T-helper 1 cell (primary cell): ENCODE data around the gene SH2D2A.
A peak's percentile ranks its signal among the peaks of the same experiment; 100 is the strongest.

Experiments used
- DNase-seq, 5 donors: peaks; one replicate each; pipeline ENCODE4 v3.0.0-alpha.2; 2012 to 2020
- total RNA-seq, 4 donors: gene quantifications; one replicate each; lab custom pipeline; 2026; lab: John Stamatoyannopoulos, UW

Gene SH2D2A
- 55.8 to 85.4 (median 68.6) reads per million in 4 donors for total RNA-seq

DNA sequence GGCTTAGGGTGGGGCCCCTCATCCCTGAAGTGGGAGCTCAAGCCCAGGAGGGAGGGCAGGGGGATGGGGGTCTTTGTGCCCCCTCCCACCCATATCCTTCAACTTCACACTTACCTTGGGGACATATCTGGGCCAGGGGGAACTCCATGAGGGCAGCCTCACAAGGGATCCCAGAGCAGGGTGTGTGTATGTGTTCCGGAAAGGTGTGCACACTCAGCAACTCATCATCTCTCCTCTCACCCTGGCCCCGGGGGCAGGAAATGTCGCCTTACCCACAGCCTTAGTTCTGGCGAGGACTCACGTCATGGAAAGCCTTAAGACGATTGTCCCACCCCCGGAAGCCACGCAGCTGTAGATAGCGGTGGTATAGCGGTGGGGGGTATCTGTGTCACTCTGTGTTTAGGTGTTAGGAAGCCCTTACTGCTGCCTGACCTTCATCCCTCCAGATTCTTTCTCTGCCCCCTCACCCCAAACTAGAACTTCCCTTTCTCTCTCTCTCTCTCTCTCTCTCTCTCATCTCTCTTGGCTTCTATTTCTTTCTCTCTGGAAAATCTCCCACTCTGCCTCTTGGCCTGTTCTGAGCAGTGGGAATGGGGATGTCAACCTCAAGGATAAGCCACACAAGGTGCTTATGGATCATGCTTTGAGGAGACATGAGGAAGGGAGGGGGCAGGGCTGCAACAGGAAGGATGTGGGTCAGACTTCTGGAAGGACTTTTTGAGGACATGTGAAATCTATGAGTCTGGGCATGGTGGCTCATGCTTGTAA lies at the start of gene SH2D2A:
SH2D2A (minus strand) TSS at position 288 of the 768 bp plus-strand sequence; CDS start at position 148, 140 bp downstream.
- peak; percentile 92 to 98 (median 95) for DNase-seq

DNA sequence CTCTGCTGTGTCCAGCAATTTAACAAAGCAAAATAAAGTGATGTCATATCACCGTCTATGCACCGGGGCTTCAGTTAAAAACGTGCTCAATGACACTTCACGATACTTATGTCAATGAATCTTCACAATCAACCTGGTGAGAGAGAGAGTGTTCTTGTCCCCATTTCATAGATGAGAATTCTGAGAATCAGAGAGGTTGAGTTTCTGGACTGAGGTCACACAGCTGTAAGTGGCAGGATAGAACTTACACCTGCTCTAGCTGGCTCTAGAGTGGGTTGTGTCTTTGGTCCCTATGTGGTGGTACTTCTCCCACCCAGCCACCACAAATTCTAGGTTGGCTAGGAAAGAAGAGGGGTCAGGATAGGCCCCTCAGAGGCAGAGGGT lies 49.2 kb upstream of the SH2D2A start:
- no peak for DNase-seq

DNA sequence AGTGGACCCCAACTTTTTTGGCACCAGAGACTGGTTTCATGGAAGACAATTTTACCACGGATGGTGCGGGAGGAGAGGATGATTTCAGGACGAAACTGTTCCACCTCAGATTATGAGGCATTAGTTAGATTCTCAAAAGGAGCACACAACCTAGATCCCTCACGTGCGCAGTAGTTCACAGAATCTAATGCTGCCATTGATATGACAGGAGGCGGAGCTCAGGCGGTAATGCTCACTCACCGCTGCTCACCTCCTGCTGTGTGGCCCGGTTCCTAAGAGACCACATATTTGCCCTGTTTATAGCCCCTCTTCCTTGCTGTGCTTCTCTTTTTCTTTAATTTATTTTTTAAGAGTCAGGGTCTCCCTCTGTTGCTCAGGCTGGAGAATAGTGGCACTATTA lies 48.6 kb upstream of the SH2D2A start:
- DNase-seq = no peak

DNA sequence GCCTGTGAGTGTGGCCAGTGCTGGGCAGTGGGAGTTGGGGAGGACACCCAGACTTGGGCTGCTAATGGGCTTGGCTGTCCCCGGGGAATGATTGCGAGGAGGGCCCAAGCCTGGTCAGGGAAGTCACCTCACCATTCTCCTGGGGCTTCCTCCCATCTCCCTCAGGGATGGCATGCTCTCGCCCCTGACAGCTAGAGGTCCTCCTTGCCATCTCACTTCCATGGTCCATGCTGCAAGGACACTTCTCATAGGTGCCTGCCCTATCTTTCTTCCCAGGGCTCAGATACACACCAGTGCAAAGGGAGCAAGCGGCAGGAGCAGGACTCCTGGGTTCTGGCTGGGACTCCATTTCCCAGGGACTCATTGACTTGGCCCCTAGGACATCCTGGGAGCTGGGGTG lies 48.1 kb upstream of the SH2D2A start:
- no peak for DNase-seq

DNA sequence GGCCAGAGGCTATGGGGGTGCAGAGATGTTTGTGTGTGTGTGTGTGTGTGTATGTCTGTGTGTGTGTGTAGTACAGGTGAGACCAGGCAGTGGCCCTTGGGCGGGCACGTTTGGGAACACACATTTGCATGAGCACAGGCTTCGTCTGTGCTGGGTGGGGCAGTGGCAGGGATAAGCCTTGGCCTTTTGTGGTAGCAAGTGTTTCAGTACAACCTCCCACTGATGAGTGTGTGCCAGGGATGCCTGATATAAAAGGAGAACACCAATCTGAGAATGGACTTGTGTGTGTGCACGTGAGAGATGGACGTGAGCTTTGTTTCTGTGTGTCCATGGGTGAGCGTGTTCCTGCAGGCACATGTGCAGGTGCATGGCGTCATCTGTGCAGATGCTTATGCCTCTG lies 47.0 kb upstream of the SH2D2A start:
- DNase-seq = no peak

DNA sequence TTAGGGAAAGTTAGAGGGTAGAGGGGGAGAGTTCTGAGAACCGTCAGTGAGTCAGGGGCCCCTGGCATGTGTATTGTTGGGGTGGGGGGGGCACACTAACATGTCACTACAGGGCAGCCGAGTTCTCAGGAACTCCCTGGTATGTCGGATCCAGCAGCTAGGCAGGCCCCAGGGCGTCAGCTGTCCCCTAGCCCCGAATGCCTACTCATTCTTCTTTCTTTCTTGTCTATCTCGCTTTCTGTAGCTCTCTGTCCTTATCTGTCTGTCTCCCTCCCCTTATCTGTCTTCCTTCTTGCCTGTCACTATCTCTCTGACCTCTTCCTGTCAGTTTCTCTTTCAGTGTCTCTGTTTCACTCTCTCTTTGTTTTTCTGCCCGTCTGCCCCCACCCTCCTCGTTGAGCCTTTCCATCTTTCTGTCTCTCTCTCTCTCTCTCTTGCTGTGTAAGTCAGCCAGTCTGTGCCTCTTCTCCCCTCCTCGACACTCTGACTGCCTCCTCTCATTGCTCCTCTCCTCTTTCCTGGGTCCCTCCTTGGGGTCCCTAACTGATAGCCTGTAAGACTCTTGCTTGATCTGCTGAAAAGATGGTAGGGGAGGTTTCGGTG lies 46.5 kb upstream of the SH2D2A start:
- DNase-seq = peak in 1 of 5 donors; percentile 55

DNA sequence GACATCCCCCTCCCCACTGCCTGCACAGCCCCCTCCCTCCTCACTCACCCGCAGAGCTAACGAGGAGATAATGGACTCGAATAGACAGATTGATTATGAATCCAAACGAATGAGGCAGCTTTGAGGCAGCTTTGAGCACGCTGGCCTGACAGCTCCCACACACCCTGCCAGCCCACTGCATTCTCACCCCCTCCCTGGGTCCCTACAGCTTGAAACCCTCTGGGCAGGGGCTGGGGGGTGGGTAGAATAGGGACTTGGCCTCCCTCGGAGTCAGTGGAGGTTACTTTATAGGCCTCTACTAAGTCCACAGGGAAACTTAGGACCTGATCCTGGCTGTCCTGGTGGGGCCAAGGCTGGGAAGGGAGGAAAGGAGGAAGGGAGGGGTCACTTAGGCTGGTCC lies 45.9 kb upstream of the SH2D2A start:
- DNase-seq = no peak

DNA sequence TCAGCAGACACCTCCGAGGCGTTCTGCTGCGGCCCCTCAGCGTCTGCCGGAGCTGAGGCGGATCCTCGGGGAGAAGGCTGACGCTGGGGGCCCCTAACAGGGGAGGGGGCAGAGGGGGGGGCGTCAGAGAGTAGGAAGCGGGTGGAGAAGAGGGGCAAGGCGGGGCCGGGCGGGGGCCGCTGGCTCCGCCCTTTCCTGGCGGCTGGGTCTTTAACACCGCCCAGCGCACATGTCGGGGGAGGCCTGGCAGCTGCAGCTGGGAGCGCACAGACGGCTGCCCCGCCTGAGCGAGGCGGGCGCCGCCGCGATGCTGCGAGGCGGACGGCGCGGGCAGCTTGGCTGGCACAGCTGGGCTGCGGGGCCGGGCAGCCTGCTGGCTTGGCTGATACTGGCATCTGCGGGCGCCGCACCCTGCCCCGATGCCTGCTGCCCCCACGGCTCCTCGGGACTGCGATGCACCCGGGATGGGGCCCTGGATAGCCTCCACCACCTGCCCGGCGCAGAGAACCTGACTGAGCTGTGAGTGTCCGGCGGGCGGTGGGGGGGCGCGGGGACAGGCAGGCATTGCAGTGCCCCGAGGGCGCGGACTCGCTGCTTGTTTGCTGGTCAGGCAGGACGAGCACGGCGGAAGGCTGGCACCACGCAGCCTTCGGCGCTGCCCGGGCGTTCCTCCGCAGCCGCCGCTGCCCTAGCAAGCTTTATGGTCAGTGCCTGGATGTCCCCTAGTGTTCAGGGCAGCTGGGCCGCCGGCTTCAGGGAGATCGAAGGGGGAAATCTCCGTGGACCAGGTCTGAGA lies 44.2 kb upstream of the SH2D2A start, which contains the start of gene NTRK1:
NTRK1 (plus strand) TSS at position 238 of the 796 bp plus-strand sequence; CDS start at position 308, 70 bp downstream.
- peak; percentile 31 to 55 (median 38) for DNase-seq

DNA sequence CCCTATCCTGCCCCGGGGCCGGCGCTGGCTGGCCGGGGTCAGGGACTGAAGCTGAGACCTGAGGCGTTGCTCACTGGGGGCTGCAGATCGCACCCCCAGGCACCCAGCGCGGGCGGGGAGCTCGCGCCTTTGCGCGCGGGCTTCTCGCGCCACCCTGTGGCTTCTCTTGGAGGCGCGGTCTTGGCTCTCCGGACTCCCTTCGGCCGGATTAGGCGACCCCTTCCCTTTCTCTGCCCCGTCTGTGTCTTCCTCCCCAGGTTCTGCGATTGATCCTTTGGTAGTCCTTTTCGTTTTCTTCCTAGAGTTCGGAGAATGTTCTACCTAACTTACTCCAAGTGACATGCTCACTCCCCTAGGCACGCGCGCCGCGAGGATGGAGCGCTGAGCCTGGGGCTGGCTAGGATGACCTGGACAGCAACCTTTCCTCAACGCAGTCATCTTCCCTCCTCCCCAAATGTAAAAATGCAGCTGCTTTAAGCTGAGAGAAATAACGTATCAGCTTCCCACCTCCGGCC lies 43.5 kb upstream of the SH2D2A start:
- peak in 3 of 5 donors; percentile 31 to 61 (median 40) for DNase-seq

DNA sequence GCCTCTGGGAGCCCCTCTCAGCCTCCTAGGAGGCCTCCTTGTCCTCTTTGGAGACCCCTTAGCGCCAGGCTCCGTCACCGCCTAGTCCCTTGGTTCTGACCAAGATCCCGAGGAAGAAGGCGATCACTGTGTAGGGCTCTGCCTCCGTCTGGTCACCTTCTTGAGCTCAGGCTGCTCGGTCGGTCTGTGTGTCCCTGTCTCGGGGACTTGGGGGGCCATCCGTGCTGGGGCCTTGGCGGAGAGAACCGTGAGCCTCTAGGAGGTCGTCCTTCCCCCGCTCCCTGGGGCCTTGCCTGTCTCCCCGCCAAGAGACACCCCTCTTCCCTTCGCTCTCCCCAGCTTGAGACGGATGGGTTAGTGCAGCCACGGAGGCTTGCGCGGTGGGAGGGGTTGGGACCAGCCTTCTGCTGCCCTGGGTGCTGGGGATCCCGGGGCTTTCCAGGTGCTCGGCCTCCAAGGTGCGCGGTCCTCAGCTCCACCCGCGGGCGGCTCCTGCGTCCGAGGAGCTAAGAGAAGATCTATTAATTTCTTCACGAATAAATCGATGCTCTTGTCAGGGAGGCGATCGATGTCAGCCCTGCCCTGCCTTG lies 43.0 kb upstream of the SH2D2A start:
- peak in 1 of 5 donors; percentile 10 for DNase-seq

DNA sequence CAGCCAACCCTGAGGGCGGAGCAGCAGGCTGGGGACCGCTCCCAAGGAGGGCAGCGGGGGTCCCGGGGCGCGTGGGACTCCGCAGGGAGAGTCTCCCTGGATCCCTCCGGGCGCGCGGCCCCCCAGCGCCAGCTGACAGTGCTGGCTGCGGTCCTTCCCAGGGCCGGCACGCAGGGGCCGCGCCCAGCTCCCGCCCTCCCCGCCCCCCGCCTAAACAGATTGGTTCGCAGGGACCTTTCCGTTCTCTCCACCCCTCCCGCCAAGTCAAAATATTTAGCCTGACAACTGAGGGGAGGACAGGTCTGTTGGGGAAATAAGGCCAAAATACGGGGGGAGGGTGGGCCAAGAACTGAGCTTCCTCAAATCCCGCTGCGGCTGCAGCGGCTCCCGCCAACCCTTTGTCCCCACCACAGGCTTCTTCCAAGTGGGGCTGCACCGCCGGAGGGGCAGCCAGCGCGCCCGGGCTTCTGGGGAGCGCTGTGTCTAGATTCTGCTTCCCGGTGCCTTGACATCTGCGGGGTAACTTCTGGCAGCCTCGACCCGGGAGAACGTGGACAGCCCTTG lies 42.4 kb upstream of the SH2D2A start, which contains the start of gene INSRR:
INSRR (minus strand) TSS at position 159 of the 564 bp plus-strand sequence. CDS start 496 bp downstream, outside the sequence.
- peak in 1 of 5 donors; percentile 18 for DNase-seq

DNA sequence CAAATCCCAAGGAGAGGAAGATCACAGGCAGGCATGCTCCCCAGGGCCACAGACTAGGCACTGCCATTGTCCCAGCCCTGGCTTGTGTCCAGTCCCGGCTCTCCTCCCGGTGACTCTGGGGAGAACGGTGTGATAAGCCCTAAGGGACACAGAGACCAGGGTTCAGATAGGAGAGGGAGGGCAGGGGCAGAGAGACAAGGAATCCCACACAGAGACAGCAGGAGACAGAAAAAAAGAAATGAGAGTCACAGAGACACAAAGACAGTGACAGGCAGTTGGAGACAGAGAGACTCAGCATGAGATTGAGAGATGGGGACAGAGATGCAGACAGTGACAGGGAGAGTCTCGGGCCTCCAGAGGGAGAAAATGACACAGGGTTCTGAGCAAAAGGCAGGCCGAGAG lies 41.9 kb upstream of the SH2D2A start:
- no peak for DNase-seq

DNA sequence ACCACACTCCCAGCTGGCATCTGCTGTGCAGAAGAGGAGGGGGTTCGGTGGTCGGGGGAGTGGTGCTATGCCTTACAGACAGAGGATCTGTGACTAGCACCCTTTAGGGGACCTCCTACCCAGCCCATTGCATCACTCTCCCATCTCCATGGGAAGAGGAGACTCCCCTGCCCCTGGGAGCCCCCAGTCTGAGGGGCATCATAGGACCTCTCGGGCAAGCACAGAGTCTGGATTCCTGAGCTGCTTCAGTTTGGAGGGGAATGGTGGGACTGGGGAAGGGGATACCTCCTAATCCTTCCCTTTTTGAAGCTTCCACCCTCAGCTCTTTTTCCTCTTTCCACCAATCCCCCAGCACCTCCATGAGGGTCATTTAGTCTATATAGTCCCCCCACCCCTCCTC lies 40.9 kb upstream of the SH2D2A start:
- DNase-seq = no peak

DNA sequence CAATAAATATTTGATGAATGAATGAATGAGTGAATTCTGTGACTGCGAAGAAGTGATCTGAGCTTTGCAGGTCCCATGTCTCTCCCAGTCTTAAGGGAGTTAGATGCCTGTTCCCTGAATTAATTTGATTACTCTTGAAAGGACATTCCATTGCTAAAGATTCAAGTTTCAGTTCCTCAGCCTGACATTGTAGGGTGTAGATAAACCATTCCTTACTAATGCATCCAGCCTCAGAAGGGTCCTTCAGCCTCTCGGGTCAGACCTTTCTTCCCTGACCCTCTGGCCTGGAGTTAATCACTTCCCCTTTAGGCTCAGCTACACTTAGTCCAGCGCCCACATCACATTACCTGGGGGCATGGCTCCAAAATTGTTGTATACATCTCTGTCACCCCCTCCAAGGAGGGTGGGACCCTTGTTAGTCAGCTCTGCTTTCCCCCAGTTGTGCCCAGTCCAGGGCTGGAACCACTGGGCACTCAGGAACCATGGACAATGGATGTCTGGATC lies 39.7 kb upstream of the SH2D2A start:
- DNase-seq = no peak

DNA sequence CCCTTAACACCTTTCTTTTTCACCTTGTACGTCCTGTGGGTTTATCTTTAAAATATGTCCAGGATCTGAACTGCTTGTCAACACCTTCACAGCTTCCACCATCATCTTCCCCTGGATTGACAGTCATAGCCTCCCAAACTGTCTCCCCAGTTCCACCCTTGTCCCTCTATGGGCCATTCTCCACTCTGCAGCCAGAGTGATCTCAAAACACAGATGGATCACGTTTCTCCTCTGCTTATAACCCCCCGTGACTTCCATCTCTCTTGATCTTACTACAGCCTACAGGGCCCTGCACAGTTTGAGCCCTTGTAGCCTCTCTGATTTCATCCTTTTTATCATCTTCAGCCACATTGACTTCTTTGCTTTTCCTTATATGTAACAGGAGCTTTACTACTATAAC lies 38.0 kb upstream of the SH2D2A start:
- no peak for DNase-seq

DNA sequence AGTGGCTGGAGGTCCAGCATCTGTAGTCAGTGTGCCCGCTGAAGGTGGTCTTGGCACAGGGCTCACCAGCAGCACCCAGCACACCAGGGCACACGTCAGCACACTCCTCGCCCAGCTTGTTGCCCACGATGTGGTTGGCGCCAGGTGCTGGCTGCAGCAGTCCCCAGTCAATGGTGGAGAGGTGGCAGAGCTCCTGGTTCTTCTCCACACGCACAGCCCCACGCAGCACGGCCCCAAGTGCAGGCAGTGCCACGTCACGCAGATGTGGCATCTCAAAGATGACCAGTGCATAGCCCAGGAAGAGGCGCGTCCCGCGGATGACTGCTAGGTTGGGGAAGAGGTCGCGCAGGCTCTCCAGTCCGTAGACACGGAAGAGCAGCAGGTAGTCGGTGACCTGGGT lies 37.1 kb upstream of the SH2D2A start:
- DNase-seq = no peak

DNA sequence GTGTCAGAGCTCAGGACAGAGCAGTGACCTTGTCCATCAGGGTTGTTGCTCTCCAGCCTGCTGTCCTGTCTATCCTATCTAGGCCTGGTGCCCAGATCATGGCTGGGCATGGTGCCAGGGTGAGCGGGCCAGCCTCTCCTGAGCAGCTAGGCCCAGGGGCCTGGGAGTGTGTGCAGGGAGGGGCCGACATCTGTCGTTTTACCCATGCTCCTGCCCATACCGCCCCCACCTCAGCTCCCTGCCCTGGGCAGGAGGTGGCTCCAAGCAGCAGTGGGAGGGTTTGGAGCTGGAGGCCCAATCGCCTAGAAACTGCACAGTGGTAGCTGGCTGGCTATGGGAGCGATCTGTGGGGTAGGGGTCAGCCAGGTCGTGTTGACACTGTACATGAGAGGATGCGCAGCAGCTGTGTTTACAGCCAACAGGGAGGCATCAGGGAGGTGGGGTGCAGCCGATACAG lies 35.8 kb upstream of the SH2D2A start:
- no peak for DNase-seq

DNA sequence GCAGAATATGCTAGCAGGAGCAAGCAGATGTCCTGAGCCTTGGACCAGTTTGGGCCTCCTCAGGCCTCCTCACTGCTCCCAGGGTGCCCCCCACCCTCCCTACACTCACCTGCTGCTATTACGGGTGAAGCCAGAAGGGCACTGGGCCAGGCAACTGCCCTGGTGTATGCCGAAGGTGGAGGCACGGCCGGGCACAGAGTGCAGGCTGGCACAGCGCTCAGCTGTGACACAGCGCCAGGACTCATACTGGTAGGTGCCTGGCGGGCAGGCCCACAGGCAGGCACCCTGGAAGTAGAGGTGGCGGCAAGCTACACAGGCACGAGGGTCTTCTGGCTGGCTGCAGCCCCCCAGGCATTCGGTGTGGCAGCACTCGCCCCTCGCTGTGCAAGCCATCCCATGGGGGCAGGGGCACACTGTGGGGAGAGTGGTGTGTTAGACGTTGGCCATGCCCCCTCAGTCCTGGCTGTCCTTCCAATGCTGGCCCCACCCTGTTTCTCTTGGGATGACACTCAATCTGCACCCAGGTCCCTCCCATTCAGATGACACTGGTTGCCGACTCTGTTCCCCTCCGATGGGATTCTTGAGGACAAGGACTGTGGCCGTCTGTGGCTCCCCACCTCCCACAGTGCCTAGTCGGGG lies 35.2 kb upstream of the SH2D2A start:
- no peak for DNase-seq

DNA sequence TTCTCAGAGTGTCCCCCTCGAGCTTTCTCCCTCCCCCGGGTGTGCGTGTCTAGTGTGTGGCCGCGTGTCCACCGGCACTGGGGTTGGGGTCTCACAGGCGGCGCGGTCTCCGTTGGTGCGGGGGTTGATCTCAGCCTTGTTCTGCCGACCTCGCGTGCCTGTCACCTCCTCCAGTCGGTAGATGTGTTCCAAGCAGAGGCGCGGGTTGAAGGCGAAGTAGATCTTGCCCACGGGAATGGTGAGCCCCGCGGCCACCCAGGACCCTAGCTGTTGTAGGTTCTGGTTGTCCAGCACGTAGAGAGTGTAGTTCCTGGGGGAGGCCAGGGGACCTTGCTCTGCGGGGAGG lies 32.5 kb upstream of the SH2D2A start:
- DNase-seq = no peak

DNA sequence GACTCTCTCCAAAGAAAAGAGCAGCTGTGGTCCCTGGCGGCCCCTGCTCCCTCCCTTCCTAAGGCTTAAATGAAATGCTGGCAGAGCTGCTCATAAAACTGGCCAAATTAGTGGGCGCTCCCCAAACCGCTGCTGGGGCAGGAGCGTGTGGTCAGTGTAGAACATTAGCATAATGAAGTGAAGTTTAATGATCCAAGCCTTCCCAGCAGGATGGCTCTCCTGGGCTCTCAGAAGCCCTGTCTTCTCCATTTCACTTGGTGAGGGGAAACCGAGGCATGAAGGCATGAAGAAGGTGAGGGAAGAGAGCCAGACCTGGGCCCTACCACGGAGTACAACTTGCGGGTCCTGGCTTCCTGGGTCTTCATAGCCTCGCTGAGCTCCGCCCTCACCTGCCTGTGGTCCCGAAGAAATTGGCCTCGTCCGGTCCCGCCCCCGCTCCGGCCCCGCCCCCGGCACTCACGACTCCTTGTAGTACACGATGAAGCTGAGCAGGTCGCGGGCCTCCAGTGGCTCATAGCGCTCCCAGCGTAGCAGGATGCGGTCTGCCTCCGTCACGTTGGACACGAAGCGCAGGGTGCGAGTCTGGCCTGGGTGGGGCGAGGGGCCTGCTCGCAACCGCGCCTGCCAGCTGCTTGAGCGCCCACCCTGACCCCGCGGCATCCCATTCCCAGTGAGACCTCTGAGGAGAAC lies 32.0 kb upstream of the SH2D2A start:
- peak; percentile 60 to 81 (median 64) for DNase-seq
